Mucosa of rectum (tissue), 2 donors: Measurements from ENCODE around the gene CCDC83.

Experiments used
- H3K27ac ChIP-seq, 2 donors: one replicate each; pipeline ENCODE4 v1.7.0; 2013; ENCODE audit warnings: inconsistent platforms in 2 of 2, low read depth in 2 of 2, low read length in 2 of 2
- H3K27me3 ChIP-seq, 2 donors: one replicate each; pipeline ENCODE4 v1.7.0; 2013; ENCODE audit warnings: low read length in 2 of 2; ENCODE audit not compliant: control insufficient read depth in 2 of 2, insufficient read depth in 2 of 2
- H3K36me3 ChIP-seq, 2 donors: one replicate each; pipeline ENCODE4 v1.7.0; 2013; ENCODE audit warnings: low read length in 2 of 2; ENCODE audit not compliant: control insufficient read depth in 2 of 2, insufficient read depth in 2 of 2
- H3K4me1 ChIP-seq, 2 donors: one replicate each; pipeline ENCODE4 v1.7.0; 2013; ENCODE audit warnings: low read length in 2 of 2, mild to moderate bottlenecking in 1 of 2; ENCODE audit not compliant: control insufficient read depth in 2 of 2, insufficient read depth in 2 of 2
- H3K4me3 ChIP-seq, 2 donors: one replicate each; pipeline ENCODE4 v1.7.0; 2013; ENCODE audit warnings: low read length in 2 of 2
- H3K9ac ChIP-seq, 2 donors: one replicate each; pipeline ENCODE4 v1.7.0; 2013; ENCODE audit warnings: low read length in 2 of 2, low read depth in 1 of 2, mild to moderate bottlenecking in 1 of 2
- H3K9me3 ChIP-seq, 2 donors: one replicate each; pipeline ENCODE4 v1.7.0; 2013; ENCODE audit warnings: low read length in 2 of 2; ENCODE audit not compliant: control insufficient read depth in 2 of 2
- donor health status: healthy.
- donor health status: Normal muscosa, but diverticular disease.

Gene CCDC83

GRCh38 chr11:85874265-85874664 is 19.1 kb downstream of the CCDC83 start:
- no peaks in the 10 kb centered on the region for H3K9me3 ChIP-seq
- H3K9ac ChIP-seq = no peak overlapping the region
- H3K4me3 ChIP-seq = no peak overlapping the region
- no peaks in the 10 kb centered on the region for H3K36me3 ChIP-seq
- H3K27ac ChIP-seq = no peak overlapping the region
- H3K27me3 ChIP-seq = no peaks in the 10 kb centered on the region
- no peaks in the 10 kb centered on the region for H3K4me1 ChIP-seq

- Histone ChIP-seq H3K36me3 (no peaks in the 10 kb centered on the region), H3K27ac (no peak overlapping the region), H3K9ac (no peak overlapping the region), H3K9me3 (no peaks in the 10 kb centered on the region), H3K27me3 (no peaks in the 10 kb centered on the region), H3K4me1 (no peaks in the 10 kb centered on the region), H3K4me3 (no peak overlapping the region)
Measured at GRCh38 chr11:85875505-85875904, 20.3 kb downstream of the CCDC83 start.

- H3K4me1 ChIP-seq = no peaks in the 10 kb centered on the region
- no peaks in the 10 kb centered on the region for H3K27me3 ChIP-seq
- H3K4me3 ChIP-seq = no peak overlapping the region
- no peaks in the 10 kb centered on the region for H3K36me3 ChIP-seq
- H3K27ac ChIP-seq = no peak overlapping the region
- H3K9ac ChIP-seq = no peak overlapping the region
- no peaks in the 10 kb centered on the region for H3K9me3 ChIP-seq
Measured at GRCh38 chr11:85884581-85885021, 29.4 kb downstream of the CCDC83 start.

- no peaks in the 10 kb centered on the region for H3K9me3 ChIP-seq
- no peaks in the 10 kb centered on the region for H3K36me3 ChIP-seq
- H3K27me3 ChIP-seq = no peaks in the 10 kb centered on the region
- H3K4me3 ChIP-seq = no peak overlapping the region
- H3K27ac ChIP-seq = no peak overlapping the region
- H3K4me1 ChIP-seq = no peaks in the 10 kb centered on the region
- no peak overlapping the region for H3K9ac ChIP-seq
Measured at GRCh38 chr11:85886089-85887056, 31.2 kb downstream of the CCDC83 start.

GRCh38 chr11:85889108-85889507 is 33.9 kb downstream of the CCDC83 start:
- H3K27ac ChIP-seq = no peak overlapping the region
- no peaks in the 10 kb centered on the region for H3K9me3 ChIP-seq
- H3K9ac ChIP-seq = no peak overlapping the region
- H3K36me3 ChIP-seq = no peaks in the 10 kb centered on the region
- no peaks in the 10 kb centered on the region for H3K4me1 ChIP-seq
- H3K27me3 ChIP-seq = no peaks in the 10 kb centered on the region
- H3K4me3 ChIP-seq = no peak overlapping the region

- H3K4me3 ChIP-seq = no peak overlapping the region
- no peak overlapping the region for H3K9ac ChIP-seq
Measured at GRCh38 chr11:85889676-85890579, 34.7 kb downstream of the CCDC83 start.

GRCh38 chr11:85893395-85893794 is 38.2 kb downstream of the CCDC83 start:
- Histone ChIP-seq H3K27me3 (no peaks in the 10 kb centered on the region), H3K4me3 (no peak overlapping the region), H3K9me3 (no peaks in the 10 kb centered on the region), H3K36me3 (no peaks in the 10 kb centered on the region), H3K27ac (no peak overlapping the region), H3K4me1 (no peaks in the 10 kb centered on the region), H3K9ac (no peak overlapping the region)

More at GRCh38 chr11:85889676-85890579, 34.7 kb downstream of the CCDC83 start:
- Histone ChIP-seq H3K4me1 (no peaks in the 10 kb centered on the region), H3K36me3 (no peaks in the 10 kb centered on the region), H3K27me3 (no peaks in the 10 kb centered on the region), H3K9me3 (no peaks in the 10 kb centered on the region), H3K27ac (no peak overlapping the region)

- H3K9me3 ChIP-seq = no peaks in the 10 kb centered on the region
- no peaks in the 10 kb centered on the region for H3K27me3 ChIP-seq
- no peak overlapping the region for H3K9ac ChIP-seq
- H3K4me1 ChIP-seq = no peaks in the 10 kb centered on the region
- H3K4me3 ChIP-seq = no peak overlapping the region
- no peaks in the 10 kb centered on the region for H3K36me3 ChIP-seq
- H3K27ac ChIP-seq = no peak overlapping the region
Measured at GRCh38 chr11:85896876-85897275, 41.7 kb downstream of the CCDC83 start.

GRCh38 chr11:85898456-85898855 is 43.3 kb downstream of the CCDC83 start:
- Histone ChIP-seq H3K9me3 (no peaks in the 10 kb centered on the region), H3K9ac (no peak overlapping the region), H3K27ac (no peak overlapping the region), H3K4me1 (no peaks in the 10 kb centered on the region), H3K36me3 (no peaks in the 10 kb centered on the region), H3K27me3 (no peaks in the 10 kb centered on the region), H3K4me3 (no peak overlapping the region)

- no peaks in the 10 kb centered on the region for H3K36me3 ChIP-seq
- H3K27ac ChIP-seq = no peak overlapping the region
- no peak overlapping the region for H3K4me3 ChIP-seq
- no peaks in the 10 kb centered on the region for H3K27me3 ChIP-seq
- no peak overlapping the region for H3K9ac ChIP-seq
- no peaks in the 10 kb centered on the region for H3K4me1 ChIP-seq
- H3K9me3 ChIP-seq = no peaks in the 10 kb centered on the region
Measured at GRCh38 chr11:85902353-85902752, 47.2 kb downstream of the CCDC83 start.
